Embryonic facial prominence (tissue), 1 donor: Measurements from ENCODE around the gene LRRC37A.
"Not testable (repeated sequence)": the region's sequence is repeated elsewhere in the genome, so short reads cannot be mapped to it uniquely, and the experiment has no call there.

Experiments
- DNase-seq: peaks from one replicate; pipeline ENCODE4 v3.0.0-alpha.2; 2016; ENCODE audit errors: extremely low spot score

The LRRC37A gene

DNA sequence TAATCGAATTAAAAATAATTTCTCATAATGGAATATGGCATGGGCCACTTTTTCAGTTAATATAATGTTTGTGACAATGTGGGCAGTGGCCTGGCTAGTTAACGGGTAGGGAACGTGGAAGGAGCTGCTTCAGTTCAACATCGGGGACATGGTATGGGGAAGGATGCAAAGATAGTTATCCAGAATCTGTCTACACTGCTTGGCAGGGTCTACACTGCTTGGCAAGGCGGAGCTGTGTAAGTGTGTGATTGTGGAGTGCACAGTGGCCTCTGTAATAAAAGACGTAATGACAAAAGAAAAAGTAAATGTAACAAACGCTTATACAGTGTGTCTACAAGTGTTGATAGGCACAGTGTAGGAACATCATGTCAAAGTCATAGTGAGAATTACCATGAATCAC is 7.3 kb upstream of the LRRC37A start:
- DNase-seq: not testable (repeated sequence)

DNA sequence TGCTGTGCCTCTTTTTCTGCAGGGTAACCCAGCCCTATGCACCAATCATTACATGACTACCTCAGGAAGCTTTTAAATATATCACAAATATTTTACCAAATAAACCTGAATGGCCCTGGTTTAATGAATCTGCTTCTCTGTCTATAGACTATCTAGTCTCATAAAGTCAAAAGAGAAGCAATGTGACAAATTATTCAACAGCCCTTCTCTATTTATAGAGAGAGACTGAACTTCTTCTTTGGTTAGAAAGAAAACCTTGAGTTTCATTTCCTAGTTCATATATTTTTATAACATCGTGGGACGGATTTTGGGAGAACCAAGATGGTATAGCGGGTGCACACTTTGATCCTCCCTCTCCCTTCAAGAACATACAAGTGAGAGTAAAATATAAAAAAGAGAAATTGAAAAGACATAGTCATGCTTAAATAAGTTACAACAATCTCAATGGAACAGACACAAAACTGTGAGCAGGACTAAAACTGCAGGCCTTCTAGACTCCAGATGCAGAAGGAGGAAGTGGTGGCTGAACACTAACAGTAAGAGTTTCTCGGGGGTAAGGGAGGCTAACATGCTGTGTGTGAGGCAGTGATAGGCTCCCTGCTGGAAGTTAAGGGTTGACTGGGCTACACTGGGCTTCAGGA is 3.9 kb upstream of the LRRC37A start:
- DNase-seq: not testable (repeated sequence)

DNA sequence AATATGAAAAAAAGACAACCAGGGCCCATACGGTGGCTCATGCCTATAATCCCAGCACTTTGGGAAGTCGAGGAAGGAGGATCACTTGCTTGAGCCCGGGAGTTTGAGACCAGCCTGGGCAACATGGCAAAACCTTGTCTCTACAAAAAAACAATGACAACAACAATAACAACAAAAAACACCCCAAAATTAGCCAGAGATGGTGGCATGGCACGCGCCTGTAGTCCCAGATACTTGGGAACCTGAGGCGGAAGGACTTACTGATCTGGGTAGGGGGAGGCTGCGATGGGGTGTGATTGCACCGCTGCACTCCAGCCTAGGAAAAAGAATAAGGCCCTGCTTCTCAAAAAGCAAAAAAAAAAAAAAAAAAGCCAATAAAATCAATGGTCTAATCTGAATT is 3.3 kb upstream of the LRRC37A start:
- DNase-seq: not testable (repeated sequence)

DNA sequence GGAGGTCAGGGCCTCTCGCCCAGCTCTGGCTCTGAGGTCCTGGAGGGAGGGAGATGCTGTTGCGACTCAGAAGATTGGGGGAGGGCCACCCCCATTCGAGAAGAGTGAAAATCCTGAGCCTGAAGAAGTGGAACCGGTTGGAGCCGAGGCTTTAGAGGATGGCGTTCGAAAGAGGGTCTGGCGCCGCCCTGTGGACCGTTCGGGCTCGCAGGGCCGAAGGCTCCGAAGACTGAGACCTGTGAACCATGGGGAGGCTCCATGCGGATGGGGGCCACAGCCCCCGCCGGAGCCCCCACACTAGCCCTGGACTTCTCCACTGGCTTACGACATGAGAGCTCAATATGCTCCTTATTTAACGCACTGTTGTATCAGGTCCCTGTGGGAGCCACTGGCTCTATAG is 46.3 kb downstream of the LRRC37A start:
- DNase-seq: not testable (repeated sequence)

DNA sequence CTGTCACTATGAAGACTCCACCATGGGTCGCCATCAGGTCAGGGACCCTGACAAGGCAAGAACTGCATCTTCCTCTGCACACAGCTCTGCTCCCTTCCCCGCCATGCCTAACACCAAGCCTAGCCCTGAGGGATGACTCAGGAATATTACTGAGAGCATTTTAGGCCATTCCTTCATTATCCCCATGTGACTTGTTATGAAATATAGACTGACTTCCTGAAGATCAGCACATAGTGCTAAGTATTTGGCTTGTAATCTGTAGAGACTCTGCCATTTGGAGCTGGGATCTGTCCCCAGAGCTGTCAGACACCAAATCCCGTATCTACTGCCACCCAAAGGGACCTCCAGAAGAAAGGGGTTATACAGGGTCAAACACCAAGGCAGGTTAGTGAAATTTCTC is 47.2 kb downstream of the LRRC37A start:
- not testable (repeated sequence) for DNase-seq

DNA sequence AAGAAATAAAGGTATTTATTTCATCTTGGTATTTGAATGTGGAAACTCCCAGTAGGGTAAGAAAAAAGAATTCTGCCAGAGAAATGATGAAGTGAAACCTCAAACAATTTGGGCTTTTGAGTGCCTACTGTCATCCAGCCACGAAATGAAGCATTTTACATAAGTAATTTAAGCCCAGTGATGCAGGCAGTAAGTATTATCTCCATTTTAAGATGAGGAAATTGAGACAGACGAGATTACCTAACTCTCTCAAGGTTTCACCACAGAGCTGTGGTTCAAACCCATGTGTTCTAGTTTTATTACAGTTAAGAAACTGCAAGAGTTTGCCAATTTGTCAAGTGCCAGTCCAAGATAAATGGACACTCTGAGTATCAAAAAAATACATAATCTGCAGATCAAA is 53.4 kb downstream of the LRRC37A start:
- not testable (repeated sequence) for DNase-seq

DNA sequence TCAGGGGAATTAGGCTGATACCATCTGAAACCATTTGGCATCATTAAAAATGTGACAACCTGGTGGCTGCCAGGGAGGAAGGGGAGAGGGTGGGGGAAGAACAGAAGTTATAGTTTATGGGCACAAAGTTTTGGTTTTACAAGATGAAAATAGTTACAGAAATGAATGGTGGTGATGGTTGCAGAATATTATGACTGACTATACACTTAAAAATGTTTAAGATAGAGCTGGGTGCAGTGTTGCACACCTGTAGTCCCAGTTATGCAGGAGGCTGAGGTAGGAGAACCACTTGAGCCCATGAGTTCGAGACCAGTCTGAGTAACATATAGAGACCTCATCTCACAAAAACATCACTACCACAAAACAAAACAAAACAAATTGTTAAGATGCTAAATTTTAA is 54.1 kb downstream of the LRRC37A start:
- not testable (repeated sequence) for DNase-seq

DNA sequence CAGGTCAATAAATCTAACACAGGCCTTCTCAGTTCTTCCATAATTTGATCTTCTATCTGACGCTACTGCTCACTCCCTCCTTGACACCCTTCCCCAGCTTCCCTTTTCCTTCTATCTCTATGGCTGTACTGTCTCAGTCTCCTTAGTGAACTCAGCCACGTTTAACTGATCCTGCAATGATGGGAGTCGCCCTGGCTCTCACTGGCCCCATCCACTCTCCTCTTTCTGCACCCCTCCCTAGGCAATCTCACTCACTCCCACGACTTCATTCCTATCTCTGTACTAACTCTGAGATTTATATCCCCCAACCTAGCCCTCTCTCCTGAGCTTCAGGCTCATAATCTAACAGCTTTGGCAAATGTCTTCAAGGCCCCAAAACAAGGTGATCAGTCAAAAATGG is 58.9 kb downstream of the LRRC37A start:
- DNase-seq: not testable (repeated sequence)

DNA sequence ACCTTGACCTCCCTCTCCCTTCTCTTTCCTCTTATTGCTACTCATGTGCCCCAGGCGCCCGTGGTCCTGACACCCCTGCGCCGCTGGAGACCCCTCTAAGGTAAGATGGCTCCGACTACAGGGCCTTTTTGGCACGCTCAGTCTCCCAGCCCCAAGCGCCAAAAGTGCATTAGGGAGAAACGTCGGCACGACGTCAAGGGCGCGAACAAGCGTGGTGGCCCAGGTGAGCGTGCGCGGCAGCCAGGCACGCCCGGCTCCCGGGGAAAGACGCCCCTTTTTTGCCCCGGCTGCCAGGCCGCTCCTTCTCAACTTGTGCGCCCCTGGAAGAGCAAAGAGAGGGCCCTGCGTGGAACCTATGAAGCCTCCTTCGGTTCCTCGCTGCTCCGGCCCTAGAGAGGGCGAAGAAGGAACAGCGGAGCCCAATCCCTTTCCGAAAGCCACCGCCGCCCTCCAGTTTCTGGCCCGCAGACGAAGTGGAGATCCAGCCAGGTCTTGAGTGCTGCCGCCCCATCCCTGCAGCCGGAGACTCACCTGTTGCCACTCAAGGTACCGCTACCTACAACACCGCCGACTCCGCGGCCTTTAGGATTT is 66.3 kb downstream of the LRRC37A start:
- DNase-seq: not testable (repeated sequence)

DNA sequence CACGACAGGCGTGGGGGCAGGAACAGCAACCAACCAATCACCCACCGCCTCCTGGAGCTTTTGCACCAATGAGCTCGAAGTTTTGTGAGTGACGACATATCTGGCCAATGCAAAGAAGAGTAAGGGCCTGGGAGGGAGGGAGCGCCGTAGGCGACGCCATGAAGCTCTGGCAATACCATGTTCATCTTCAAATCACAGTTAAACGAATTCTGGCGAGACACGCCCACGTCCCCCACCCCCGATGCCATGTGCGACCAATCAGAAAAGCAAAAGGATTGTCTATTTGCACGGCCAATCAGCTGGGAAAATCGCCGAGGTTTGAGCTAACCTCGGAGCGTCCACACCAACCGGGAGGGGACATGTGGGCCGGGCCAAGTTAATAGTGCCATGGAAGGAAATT is 66.8 kb downstream of the LRRC37A start, which contains the start of gene ARL17B:
Gene ARL17B (minus strand): TSS at position 12 of the 400 bp plus-strand sequence. CDS start 3,369 bp downstream, outside the sequence.
- not testable (repeated sequence) for DNase-seq

DNA sequence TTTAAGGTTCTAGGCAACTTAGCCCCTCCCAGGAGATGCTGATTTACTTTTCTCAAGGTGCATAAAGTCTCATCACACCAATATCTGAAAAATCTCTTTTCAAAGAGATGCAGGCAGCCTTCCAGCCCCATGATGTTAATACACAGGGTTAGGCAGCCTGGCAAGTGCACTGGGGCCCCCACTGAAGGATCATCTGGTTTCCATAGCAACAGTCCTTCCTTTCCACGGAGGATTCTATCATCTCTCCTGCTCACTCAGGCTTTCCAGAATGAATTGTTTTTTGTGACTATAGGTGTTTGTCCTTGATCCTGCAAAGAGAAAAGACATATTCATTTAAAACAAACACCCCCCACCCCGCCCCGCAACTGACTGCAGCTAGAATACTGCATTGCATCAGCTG is 72.6 kb downstream of the LRRC37A start:
- DNase-seq: not testable (repeated sequence)

DNA sequence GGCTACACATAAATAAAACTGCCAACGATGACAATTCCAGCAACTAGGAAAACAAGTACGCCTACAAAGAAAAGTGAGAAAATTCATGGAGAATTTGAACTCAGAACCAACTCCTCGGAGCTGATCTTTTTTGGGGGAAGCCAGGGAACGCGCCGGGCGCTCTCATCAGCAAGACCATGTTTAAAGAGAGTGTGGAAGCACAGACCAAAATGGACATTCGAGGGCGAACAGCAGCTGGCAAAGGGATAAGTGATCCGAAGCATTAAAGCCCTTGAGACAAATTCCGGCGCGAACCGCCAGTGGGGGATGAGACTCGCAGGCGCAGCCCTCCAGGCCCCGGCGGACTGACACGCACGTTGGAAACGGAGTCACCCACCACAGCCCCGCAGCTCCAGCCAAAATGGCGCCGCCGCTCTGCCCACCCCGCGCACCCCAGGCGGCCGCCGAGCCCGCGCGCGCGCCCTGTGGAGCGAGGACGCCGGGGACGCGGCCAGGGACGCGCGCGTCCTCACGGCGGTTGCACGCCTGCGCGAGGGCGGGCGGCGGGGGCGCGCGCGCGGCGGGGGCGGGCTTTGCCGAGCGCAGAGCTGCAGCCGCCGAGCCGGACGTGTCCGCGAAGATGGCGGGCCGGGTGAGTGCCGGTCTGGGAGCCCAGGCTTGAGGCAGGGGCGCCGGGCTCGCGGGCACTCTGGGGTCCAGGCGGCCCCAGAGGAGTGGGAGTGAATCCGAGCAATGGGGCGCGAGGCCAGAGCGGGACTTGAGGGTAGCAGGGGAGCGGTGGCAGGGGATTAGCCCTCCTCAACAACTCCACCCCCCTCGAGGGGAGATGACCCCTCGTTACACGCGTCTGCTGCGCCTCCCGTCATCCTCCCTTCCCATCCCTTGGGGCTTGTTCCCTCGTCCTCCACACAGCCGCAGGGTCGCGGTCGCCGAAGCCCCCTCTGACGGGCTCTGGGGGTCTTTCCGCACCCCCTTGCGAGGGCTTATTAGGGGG is 77.6 kb downstream of the LRRC37A start:
- DNase-seq: not testable (repeated sequence)

DNA sequence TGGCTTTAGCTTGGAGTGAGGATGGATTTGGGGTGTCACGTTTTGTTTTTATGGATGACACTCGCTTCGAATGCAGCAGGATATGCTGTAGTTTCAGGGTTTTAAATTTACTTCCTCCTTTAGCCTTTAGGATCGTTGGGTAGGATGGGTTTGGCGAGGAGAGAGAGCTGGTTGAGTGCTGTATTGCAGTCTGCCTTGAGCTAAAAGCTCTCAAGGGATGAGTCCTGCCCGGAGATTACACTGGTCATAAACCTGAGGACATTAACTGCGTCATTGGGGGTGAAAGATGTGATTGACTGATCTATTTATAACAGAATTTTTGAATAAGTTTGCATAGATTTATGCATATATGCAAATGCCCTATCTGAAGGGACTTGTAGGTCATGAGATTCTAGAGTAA is 78.5 kb downstream of the LRRC37A start:
- DNase-seq: not testable (repeated sequence)

DNA sequence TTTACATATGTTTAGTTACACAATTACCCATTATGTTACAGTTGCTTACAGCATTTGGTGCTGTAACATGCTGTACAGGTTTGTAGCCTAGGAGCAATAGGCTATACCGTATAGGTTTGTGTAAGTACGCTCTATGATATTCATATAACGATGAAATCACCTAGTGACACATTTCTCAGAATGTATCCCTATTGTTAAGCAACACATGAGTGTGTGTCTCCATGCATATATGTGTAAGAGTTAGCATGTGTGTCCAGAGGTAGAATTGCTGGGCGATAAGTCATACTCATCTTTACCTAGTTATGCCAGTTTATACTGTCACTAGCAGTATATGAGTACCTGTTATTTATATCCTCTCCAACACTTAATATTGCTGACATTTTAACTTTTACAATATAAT is 88.2 kb downstream of the LRRC37A start:
- not testable (repeated sequence) for DNase-seq

DNA sequence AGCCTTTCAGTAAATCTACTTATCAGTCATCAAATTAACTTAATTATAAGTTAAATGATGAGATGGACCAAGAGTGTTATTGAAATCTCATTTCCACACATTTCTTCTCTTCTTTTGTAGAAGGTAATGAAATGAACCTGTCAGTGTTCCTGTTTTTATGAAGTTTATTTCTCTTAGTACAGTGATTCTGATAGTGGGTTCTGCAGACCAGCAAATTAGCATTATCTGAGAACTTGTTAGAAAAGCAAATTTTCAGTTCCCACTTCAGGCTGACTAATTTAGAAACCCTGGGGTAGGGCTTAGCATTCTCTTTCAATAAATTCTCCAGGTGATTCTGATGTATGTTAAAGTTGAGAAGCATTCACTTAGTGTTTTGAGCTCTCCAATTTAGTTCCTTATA is 90.6 kb downstream of the LRRC37A start:
- not testable (repeated sequence) for DNase-seq
